Naive thymus-derived CD4-positive, alpha-beta T cell (primary cell): ENCODE results near the gene CPE. TPM values are rescaled to one million over a fixed set of nuclear protein-coding genes. Genes with fewer than 3 reads are reported as not detected.

Experiments used
- ATAC-seq: fragments of 150-1000 bp; cut with Tn5 transposase; 2 replicates; pipeline ENCODE4 v1.10.0; 2021; ENCODE audit warnings: mild to moderate bottlenecking, moderate library complexity
- CTCF ChIA-PET: fragments of 350-600 bp; sonication (Branson Sonifier 250); formaldehyde crosslinking; loops from one replicate; lab custom pipeline; 2021; ENCODE audit warnings: antibody characterized with exemption; lab: Charles Lee
- POLR2A ChIA-PET: fragments of 350-600 bp; sonication (Branson Sonifier 250); formaldehyde crosslinking; loops from one replicate; lab custom pipeline; 2021; ENCODE audit warnings: antibody characterized with exemption, inconsistent platforms; lab: Charles Lee
- DNase-seq, 9 donors: peaks; one replicate each; pipeline versions ENCODE4 v3.0.0 to v3.0.0-alpha.2; 2020 to 2022; ENCODE audit warnings: mixed read lengths in 1 of 9
- H3K27ac ChIP-seq: one replicate; pipeline ENCODE4 v1.7.0; 2013; ENCODE audit warnings: mild to moderate bottlenecking, low read depth, low read length, moderate library complexity
- H3K27me3 ChIP-seq, 2 donors: one replicate each; pipeline ENCODE4 v1.7.0; 2013; ENCODE audit warnings: low read length in 2 of 2, mild to moderate bottlenecking in 2 of 2, moderate library complexity in 2 of 2; ENCODE audit not compliant: control insufficient read depth in 2 of 2, insufficient read depth in 2 of 2
- H3K36me3 ChIP-seq, 3 experiments: 1 replicate in 2 of 3; 2 replicates in 1 of 3; pipeline ENCODE4 v1.7.0; 2013; ENCODE audit warnings: low read length in 3 of 3, mild to moderate bottlenecking in 3 of 3, moderate library complexity in 1 of 3; ENCODE audit not compliant: insufficient read depth in 3 of 3, control insufficient read depth in 2 of 3
- H3K4me1 ChIP-seq, 2 donors: one replicate each; pipeline ENCODE4 v1.7.0; 2013; ENCODE audit warnings: low read length in 2 of 2, mild to moderate bottlenecking in 2 of 2, moderate library complexity in 1 of 2; ENCODE audit not compliant: control insufficient read depth in 2 of 2, insufficient read depth in 2 of 2
- H3K4me3 ChIP-seq: 2 replicates; pipeline ENCODE4 v1.7.0; 2013; ENCODE audit warnings: mild to moderate bottlenecking, low read length
- H3K9me3 ChIP-seq, 3 experiments: 1 replicate in 2 of 3; 2 replicates in 1 of 3; pipeline ENCODE4 v1.7.0; 2013; ENCODE audit warnings: low read length in 3 of 3; ENCODE audit not compliant: control insufficient read depth in 2 of 3
- H3K27ac Mint-ChIP-seq, 9 donors: one replicate each; pipeline ENCODE4 v1.8.0; 2020 to 2022; ENCODE audit warnings: mixed read lengths in 9 of 9, mild to moderate bottlenecking in 8 of 9, moderate library complexity in 5 of 9, inconsistent platforms in 2 of 9
- H3K27me3 Mint-ChIP-seq, 5 donors: one replicate each; pipeline ENCODE4 v1.8.0; 2021 to 2022; ENCODE audit warnings: mixed read lengths in 5 of 5, mild to moderate bottlenecking in 1 of 5
- H3K36me3 Mint-ChIP-seq, 5 donors: one replicate each; pipeline ENCODE4 v1.8.0; 2020 to 2022; ENCODE audit warnings: mixed read lengths in 5 of 5, mild to moderate bottlenecking in 3 of 5, inconsistent platforms in 1 of 5
- H3K4me1 Mint-ChIP-seq, 7 donors: one replicate each; pipeline ENCODE4 v1.8.0; 2020 to 2022; ENCODE audit warnings: mixed read lengths in 7 of 7, mild to moderate bottlenecking in 3 of 7, inconsistent platforms in 1 of 7
- H3K4me3 Mint-ChIP-seq, 10 donors: one replicate each; pipeline ENCODE4 v1.8.0; 2020 to 2022; ENCODE audit warnings: mild to moderate bottlenecking in 10 of 10, mixed read lengths in 10 of 10, moderate library complexity in 6 of 10, inconsistent platforms in 2 of 10
- H3K9me3 Mint-ChIP-seq, 11 donors: one replicate each; pipeline ENCODE4 v1.8.0; 2020 to 2022; ENCODE audit warnings: mixed read lengths in 11 of 11, mild to moderate bottlenecking in 4 of 11, inconsistent platforms in 1 of 11, moderate library complexity in 1 of 11
- intact Hi-C, 2 donors: fragments of 100-400 bp; cut with micrococcal nuclease; formaldehyde crosslinking; loops; one replicate each; pipeline ENCODE4 v1.15.1; 2023
- polyA plus RNA-seq, 2 donors: library from polyadenylated mRNA; unstranded; fragments of 300-500 nt; fragmentation: Illumina TruSeq; gene quantifications; one replicate each; pipeline ENCODE4 v1.2.3, GENCODE V29; 2021
- total RNA-seq, 6 experiments: library from RNA in 5 of 6; stranded (reverse) in 5 of 6; gene quantifications; 1 replicate in 5 of 6; 2 replicates in 1 of 6; pipeline ENCODE4 v1.2.3 and lab custom pipeline; 2021 to 2026

Gene CPE
- total and polyA plus RNA-seq, 7 experiments from 2014 or later = 0.09 to 0.10 TPM; not detected in 5

- Mint-ChIP-seq H3K4me1 (no peaks in the 10 kb centered on the region), H3K27me3 (peaks cover 0 to 24% (median 19%) of the 10 kb centered on the region in 5 donors), H3K36me3 (no peaks in the 10 kb centered on the region), H3K27ac (no peak overlapping the region), H3K9me3 (no peaks in the 10 kb centered on the region), H3K4me3 (no peak overlapping the region)
- Histone ChIP-seq H3K36me3 (no peaks in the 10 kb centered on the region), H3K9me3 (no peaks in the 10 kb centered on the region), H3K4me3 (no peak overlapping the region), H3K27me3 (no peaks in the 10 kb centered on the region), H3K4me1 (no peaks in the 10 kb centered on the region), H3K27ac (no peak overlapping the region)
- DNase-seq = no peak
- POLR2A ChIA-PET = no interaction called here
- CTCF ChIA-PET = interaction anchor here (0.8 kb wide), 1 partner anchor 99 kb away, joined by 3 read pairs; no protein-coding TSS in a partner anchor
- ATAC-seq = no peak
- intact Hi-C loops = no loop called here
Observed at GRCh38 chr4:165515201-165515600, 136.4 kb downstream of the CPE start.

- Histone ChIP-seq H3K9me3 (no peaks in the 10 kb centered on the region), H3K4me3 (no peak overlapping the region), H3K36me3 (no peaks in the 10 kb centered on the region), H3K27me3 (no peaks in the 10 kb centered on the region), H3K27ac (no peak overlapping the region), H3K4me1 (no peaks in the 10 kb centered on the region)
- intact Hi-C loops = no loop called here
- CTCF ChIA-PET = no interaction called here
- Mint-ChIP-seq H3K27ac (no peak overlapping the region), H3K27me3 (peaks cover 0 to 24% (median 19%) of the 10 kb centered on the region in 5 donors), H3K9me3 (no peaks in the 10 kb centered on the region), H3K4me3 (no peak overlapping the region), H3K36me3 (no peaks in the 10 kb centered on the region), H3K4me1 (no peaks in the 10 kb centered on the region)
- no peak for ATAC-seq
- POLR2A ChIA-PET = no interaction called here
- DNase-seq = no peak
Observed at GRCh38 chr4:165516281-165516833, 137.5 kb downstream of the CPE start.

GRCh38 chr4:165517216-165517615 lies 138.4 kb downstream of the CPE start:
- POLR2A ChIA-PET = no interaction called here
- H3K27me3 Mint-ChIP-seq = peaks cover 0 to 23% (median 15%) of the 10 kb centered on the region in 5 donors
- no peaks in the 10 kb centered on the region for H3K9me3 ChIP-seq

GRCh38 chr4:165518024-165518616 lies 139.3 kb downstream of the CPE start:
- ATAC-seq (no peak), DNase-seq (no peak)
- Mint-ChIP-seq H3K4me1 (no peaks in the 10 kb centered on the region), H3K36me3 (no peaks in the 10 kb centered on the region), H3K27me3 (peaks cover 0 to 18% (median 9%) of the 10 kb centered on the region in 5 donors), H3K9me3 (no peaks in the 10 kb centered on the region), H3K27ac (no peak overlapping the region), H3K4me3 (no peak overlapping the region)
- intact Hi-C loops = no loop called here
- CTCF ChIA-PET = no interaction called here
- POLR2A ChIA-PET = no interaction called here
- Histone ChIP-seq H3K4me3 (no peak overlapping the region), H3K9me3 (no peaks in the 10 kb centered on the region), H3K4me1 (no peaks in the 10 kb centered on the region), H3K36me3 (no peaks in the 10 kb centered on the region), H3K27me3 (no peaks in the 10 kb centered on the region), H3K27ac (no peak overlapping the region)

More at GRCh38 chr4:165517216-165517615, 138.4 kb downstream of the CPE start:
- no peaks in the 10 kb centered on the region for H3K4me1 ChIP-seq
- H3K27me3 ChIP-seq = no peaks in the 10 kb centered on the region
- Mint-ChIP-seq H3K9me3 (no peaks in the 10 kb centered on the region), H3K4me1 (no peaks in the 10 kb centered on the region), H3K4me3 (no peak overlapping the region), H3K36me3 (no peaks in the 10 kb centered on the region), H3K27ac (no peak overlapping the region)
- CTCF ChIA-PET = no interaction called here
- no peak overlapping the region for H3K27ac ChIP-seq
- no peaks in the 10 kb centered on the region for H3K36me3 ChIP-seq
- no peak for DNase-seq
- intact Hi-C loops = no loop called here
- no peak overlapping the region for H3K4me3 ChIP-seq
- ATAC-seq = no peak

- no peaks in the 10 kb centered on the region for H3K36me3 ChIP-seq
- H3K36me3 Mint-ChIP-seq = no peaks in the 10 kb centered on the region
- H3K27me3 ChIP-seq = no peaks in the 10 kb centered on the region
- DNase-seq = no peak
- peaks cover 0 to 12% (median 4%) of the 10 kb centered on the region in 5 donors for H3K27me3 Mint-ChIP-seq
- H3K4me3 Mint-ChIP-seq = no peak overlapping the region
- no peak for ATAC-seq
- no peaks in the 10 kb centered on the region for H3K9me3 ChIP-seq
- ChIA-PET POLR2A (no interaction called here), CTCF (no interaction called here)
- no peak overlapping the region for H3K27ac ChIP-seq
- intact Hi-C loops = no loop called here
- no peak overlapping the region for H3K27ac Mint-ChIP-seq
- H3K4me1 Mint-ChIP-seq = no peaks in the 10 kb centered on the region
- H3K4me3 ChIP-seq = no peak overlapping the region
- no peaks in the 10 kb centered on the region for H3K4me1 ChIP-seq
- no peaks in the 10 kb centered on the region for H3K9me3 Mint-ChIP-seq
Observed at GRCh38 chr4:165518686-165519085, 139.9 kb downstream of the CPE start.

- Mint-ChIP-seq H3K4me3 (no peak overlapping the region), H3K9me3 (no peaks in the 10 kb centered on the region), H3K27me3 (peaks cover 0 to 10% (median 4%) of the 10 kb centered on the region in 5 donors), H3K36me3 (no peaks in the 10 kb centered on the region), H3K27ac (no peak overlapping the region), H3K4me1 (no peaks in the 10 kb centered on the region)
- Histone ChIP-seq H3K27me3 (no peaks in the 10 kb centered on the region), H3K4me3 (no peak overlapping the region), H3K9me3 (no peaks in the 10 kb centered on the region), H3K4me1 (no peaks in the 10 kb centered on the region), H3K36me3 (no peaks in the 10 kb centered on the region), H3K27ac (no peak overlapping the region)
- DNase-seq (no peak), ATAC-seq (no peak)
- intact Hi-C loops = no loop called here
- POLR2A ChIA-PET = no interaction called here
- CTCF ChIA-PET = no interaction called here
Observed at GRCh38 chr4:165519591-165519990, 140.8 kb downstream of the CPE start.

- Mint-ChIP-seq H3K4me1 (no peaks in the 10 kb centered on the region), H3K9me3 (no peaks in the 10 kb centered on the region), H3K36me3 (no peaks in the 10 kb centered on the region), H3K27me3 (peaks cover 0 to 10% (median 4%) of the 10 kb centered on the region in 5 donors), H3K4me3 (no peak overlapping the region), H3K27ac (no peak overlapping the region)
- DNase-seq = no peak
- H3K4me3 ChIP-seq = no peak overlapping the region
- POLR2A ChIA-PET = no interaction called here
- no peaks in the 10 kb centered on the region for H3K9me3 ChIP-seq
- no peak for ATAC-seq
- no peaks in the 10 kb centered on the region for H3K27me3 ChIP-seq
- CTCF ChIA-PET = no interaction called here
- H3K4me1 ChIP-seq = no peaks in the 10 kb centered on the region
- no peaks in the 10 kb centered on the region for H3K36me3 ChIP-seq
- no peak overlapping the region for H3K27ac ChIP-seq
- intact Hi-C loops = no loop called here
Observed at GRCh38 chr4:165520086-165520485, 141.3 kb downstream of the CPE start.
